WTC11 (cell line): Measurements from ENCODE around the gene RHPN2. TPM values are rescaled to one million over a fixed set of nuclear protein-coding genes. Genes with fewer than 3 reads are reported as not detected.

ENCODE experiments used
- ATAC-seq: fragments of 200-7000 bp; cut with Tn5 transposase; 2 replicates; pipeline ENCODE4 v1.10.0; 2021; ENCODE audit warnings: mild to moderate bottlenecking, moderate library complexity
- CTCF ChIA-PET: fragments of 300-600 bp; sonication (Branson Sonifier 250); formaldehyde crosslinking; loops from one replicate; lab custom pipeline; 2021; ENCODE audit warnings: antibody characterized with exemption; lab: Charles Lee
- POLR2A ChIA-PET: fragments of 350-600 bp; sonication (Branson Sonifier 250); formaldehyde crosslinking; loops from one replicate; lab custom pipeline; 2021; ENCODE audit warnings: antibody characterized with exemption; lab: Charles Lee
- DNase-seq: peaks from one replicate; pipeline ENCODE4 v3.0.0; 2021; ENCODE audit warnings: low spot score
- H3K27ac Mint-ChIP-seq: 2 replicates; pipeline ENCODE4 v1.8.0; 2021; ENCODE audit warnings: mixed read lengths
- H3K27me3 Mint-ChIP-seq: 2 replicates; pipeline ENCODE4 v1.8.0; 2021; ENCODE audit warnings: low read depth, mild to moderate bottlenecking, moderate library complexity, mixed read lengths
- H3K36me3 Mint-ChIP-seq: 2 replicates; pipeline ENCODE4 v1.8.0; 2021; ENCODE audit warnings: mixed read lengths
- H3K4me1 Mint-ChIP-seq: 2 replicates; pipeline ENCODE4 v1.8.0; 2022; ENCODE audit warnings: mixed read lengths
- H3K4me3 Mint-ChIP-seq: 2 replicates; pipeline ENCODE4 v1.8.0; 2021; ENCODE audit warnings: mild to moderate bottlenecking, moderate library complexity, mixed read lengths
- H3K9me3 Mint-ChIP-seq: 2 replicates; pipeline ENCODE4 v1.8.0; 2021; ENCODE audit warnings: mixed read lengths
- ATF1 ChIP-seq: sonication (generic); formaldehyde crosslinking; IDR thresholded peaks from 2 replicates; pipeline ENCODE4 v1.8.1; 2023; ENCODE audit warnings: mild to moderate bottlenecking, moderate library complexity, missing genetic modification reagents
- EMX1 ChIP-seq: fragments of 250-450 bp; sonication (Bioruptor Pico); IDR thresholded peaks from 2 replicates; pipeline ENCODE4 v1.8.0; 2021; ENCODE audit warnings: mild to moderate bottlenecking
- ETV6 ChIP-seq: sonication (generic); formaldehyde crosslinking; IDR thresholded peaks from 2 replicates; pipeline ENCODE4 v1.8.1; 2022; ENCODE audit warnings: mild to moderate bottlenecking, missing genetic modification reagents
- FOXJ3 ChIP-seq: sonication (generic); formaldehyde crosslinking; IDR thresholded peaks from 2 replicates; pipeline ENCODE4 v1.9.0; 2021; ENCODE audit warnings: missing genetic modification reagents, mild to moderate bottlenecking, borderline replicate concordance
- FOXK1 ChIP-seq: sonication (generic); formaldehyde crosslinking; IDR thresholded peaks from 2 replicates; pipeline ENCODE4 v1.8.0; 2022; ENCODE audit warnings: mild to moderate bottlenecking, moderate library complexity, missing genetic modification reagents
- GTF2I ChIP-seq: fragments of 250-450 bp; sonication (Bioruptor Pico); conservative IDR thresholded peaks from 2 replicates; pipeline ENCODE4 v1.4.0; 2021; ENCODE audit warnings: mild to moderate bottlenecking
- JAZF1 ChIP-seq: fragments of 250-450 bp; sonication (Bioruptor Pico); IDR thresholded peaks from 2 replicates; pipeline ENCODE4 v1.9.0; 2021; ENCODE audit warnings: moderate library complexity, mild to moderate bottlenecking, inconsistent platforms
- JUN ChIP-seq: sonication (generic); formaldehyde crosslinking; IDR thresholded peaks from 2 replicates; pipeline ENCODE4 v1.8.0; 2023; ENCODE audit warnings: mild to moderate bottlenecking, missing genetic modification reagents
- NR2C2 ChIP-seq: sonication (generic); formaldehyde crosslinking; IDR thresholded peaks from 2 replicates; pipeline ENCODE4 v1.8.0; 2022; ENCODE audit warnings: mild to moderate bottlenecking, missing genetic modification reagents
- RELA ChIP-seq: sonication (generic); formaldehyde crosslinking; IDR thresholded peaks from 2 replicates; pipeline ENCODE4 v1.8.1; 2022; ENCODE audit warnings: missing genetic modification reagents, mild to moderate bottlenecking, borderline replicate concordance
- SOX15 ChIP-seq: fragments of 250-450 bp; sonication (Bioruptor Pico); IDR thresholded peaks from 2 replicates; pipeline ENCODE4 v1.9.0; 2021; ENCODE audit warnings: mild to moderate bottlenecking
- ZNF138 ChIP-seq: sonication (generic); formaldehyde crosslinking; conservative IDR thresholded peaks from 2 replicates; pipeline ENCODE4 v1.8.1; 2022; ENCODE audit warnings: mild to moderate bottlenecking, moderate library complexity, missing genetic modification reagents
- total RNA-seq: library from RNA; stranded (reverse); gene quantifications from 3 replicates; pipeline ENCODE4 v1.2.3, GENCODE V29; 2021
- TF ChIP-seq, protein P1 (sequence below): sonication (generic); formaldehyde crosslinking; IDR thresholded peaks from 2 replicates; pipeline ENCODE4 v1.8.1; 2022; ENCODE audit warnings: mild to moderate bottlenecking, missing genetic modification reagents, moderate library complexity, borderline replicate concordance
- TF ChIP-seq, protein P2 (sequence below): sonication (generic); formaldehyde crosslinking; IDR thresholded peaks from 2 replicates; pipeline ENCODE4 v1.8.1; 2023; ENCODE audit warnings: mild to moderate bottlenecking, missing genetic modification reagents, moderate library complexity
- TF ChIP-seq, protein P3 (sequence below): sonication (generic); formaldehyde crosslinking; IDR thresholded peaks from 2 replicates; pipeline ENCODE4 v1.8.0; 2022; ENCODE audit warnings: missing genetic modification reagents
- TF ChIP-seq, protein P4 (sequence below): fragments of 250-450 bp; sonication (Bioruptor Pico); IDR thresholded peaks from 2 replicates; pipeline ENCODE4 v1.9.0; 2021; ENCODE audit warnings: mild to moderate bottlenecking
- TF ChIP-seq, protein P5 (sequence below): sonication (generic); formaldehyde crosslinking; IDR thresholded peaks from 2 replicates; pipeline ENCODE4 v1.8.1; 2023; ENCODE audit warnings: mild to moderate bottlenecking, missing genetic modification reagents
- TF ChIP-seq, protein P6 (sequence below): sonication (generic); formaldehyde crosslinking; IDR thresholded peaks from 2 replicates; pipeline ENCODE4 v1.8.1; 2023; ENCODE audit warnings: mild to moderate bottlenecking, moderate library complexity, missing genetic modification reagents
- TF ChIP-seq, protein P7 (sequence below): sonication (generic); formaldehyde crosslinking; IDR thresholded peaks from 2 replicates; pipeline ENCODE4 v1.8.1; 2022; ENCODE audit warnings: missing genetic modification reagents, borderline replicate concordance

The RHPN2 gene
- total RNA-seq, 1 experiment from 2014 or later = 21.1 TPM

DNA sequence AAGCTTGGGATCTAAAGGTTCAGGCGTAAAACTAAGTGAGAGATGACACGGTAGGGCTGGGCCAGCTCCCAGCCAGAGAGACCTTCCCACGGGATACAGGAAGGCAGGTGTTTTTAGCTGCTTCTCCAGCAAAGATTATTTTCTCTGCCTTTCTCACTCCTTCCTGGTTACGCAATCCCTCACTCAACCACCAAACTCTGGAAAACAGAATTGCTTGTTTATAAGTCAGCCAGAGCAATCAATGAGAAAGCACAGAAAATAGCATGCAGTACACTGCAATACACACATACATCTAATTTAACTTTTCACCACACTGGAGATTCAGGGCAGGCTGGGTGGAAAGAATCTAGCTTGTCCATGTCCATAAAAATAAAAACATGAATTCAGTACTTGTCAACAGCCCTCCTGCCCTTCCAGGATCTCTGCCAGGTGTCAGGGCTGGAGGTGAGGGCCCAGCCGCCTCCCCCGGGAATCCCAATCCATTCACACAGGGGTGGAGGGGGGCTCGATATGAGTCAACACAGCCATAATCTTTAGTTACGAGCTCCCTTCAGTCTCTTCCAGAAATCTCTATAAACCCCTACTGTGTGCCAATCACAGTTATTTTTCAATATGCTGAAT is 12.2 kb downstream of the RHPN2 start:
- TF ChIP-seq JAZF1 (CRISPR knock-in tag) (no peak), ETV6 (CRISPR knock-in tag) (no peak), ZNF138 (CRISPR knock-in tag) (no peak), FOXK1 (CRISPR knock-in tag) (no peak), FOXJ3 (CRISPR knock-in tag) (no peak), RELA (CRISPR knock-in tag) (no peak), JUN (CRISPR knock-in tag) (no peak), GTF2I (CRISPR knock-in tag) (no peak), NR2C2 (CRISPR knock-in tag) (no peak), ATF1 (CRISPR knock-in tag) (no peak), SOX15 (CRISPR knock-in tag) (no peak), EMX1 (CRISPR knock-in tag) (no peak)
- TF ChIP-seq, protein P1, sequence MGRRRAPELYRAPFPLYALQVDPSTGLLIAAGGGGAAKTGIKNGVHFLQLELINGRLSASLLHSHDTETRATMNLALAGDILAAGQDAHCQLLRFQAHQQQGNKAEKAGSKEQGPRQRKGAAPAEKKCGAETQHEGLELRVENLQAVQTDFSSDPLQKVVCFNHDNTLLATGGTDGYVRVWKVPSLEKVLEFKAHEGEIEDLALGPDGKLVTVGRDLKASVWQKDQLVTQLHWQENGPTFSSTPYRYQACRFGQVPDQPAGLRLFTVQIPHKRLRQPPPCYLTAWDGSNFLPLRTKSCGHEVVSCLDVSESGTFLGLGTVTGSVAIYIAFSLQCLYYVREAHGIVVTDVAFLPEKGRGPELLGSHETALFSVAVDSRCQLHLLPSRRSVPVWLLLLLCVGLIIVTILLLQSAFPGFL (CRISPR knock-in tag) = no peak
- TF ChIP-seq, protein P2, sequence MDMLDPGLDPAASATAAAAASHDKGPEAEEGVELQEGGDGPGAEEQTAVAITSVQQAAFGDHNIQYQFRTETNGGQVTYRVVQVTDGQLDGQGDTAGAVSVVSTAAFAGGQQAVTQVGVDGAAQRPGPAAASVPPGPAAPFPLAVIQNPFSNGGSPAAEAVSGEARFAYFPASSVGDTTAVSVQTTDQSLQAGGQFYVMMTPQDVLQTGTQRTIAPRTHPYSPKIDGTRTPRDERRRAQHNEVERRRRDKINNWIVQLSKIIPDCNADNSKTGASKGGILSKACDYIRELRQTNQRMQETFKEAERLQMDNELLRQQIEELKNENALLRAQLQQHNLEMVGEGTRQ (CRISPR knock-in tag) = no peak
- TF ChIP-seq, protein P3, sequence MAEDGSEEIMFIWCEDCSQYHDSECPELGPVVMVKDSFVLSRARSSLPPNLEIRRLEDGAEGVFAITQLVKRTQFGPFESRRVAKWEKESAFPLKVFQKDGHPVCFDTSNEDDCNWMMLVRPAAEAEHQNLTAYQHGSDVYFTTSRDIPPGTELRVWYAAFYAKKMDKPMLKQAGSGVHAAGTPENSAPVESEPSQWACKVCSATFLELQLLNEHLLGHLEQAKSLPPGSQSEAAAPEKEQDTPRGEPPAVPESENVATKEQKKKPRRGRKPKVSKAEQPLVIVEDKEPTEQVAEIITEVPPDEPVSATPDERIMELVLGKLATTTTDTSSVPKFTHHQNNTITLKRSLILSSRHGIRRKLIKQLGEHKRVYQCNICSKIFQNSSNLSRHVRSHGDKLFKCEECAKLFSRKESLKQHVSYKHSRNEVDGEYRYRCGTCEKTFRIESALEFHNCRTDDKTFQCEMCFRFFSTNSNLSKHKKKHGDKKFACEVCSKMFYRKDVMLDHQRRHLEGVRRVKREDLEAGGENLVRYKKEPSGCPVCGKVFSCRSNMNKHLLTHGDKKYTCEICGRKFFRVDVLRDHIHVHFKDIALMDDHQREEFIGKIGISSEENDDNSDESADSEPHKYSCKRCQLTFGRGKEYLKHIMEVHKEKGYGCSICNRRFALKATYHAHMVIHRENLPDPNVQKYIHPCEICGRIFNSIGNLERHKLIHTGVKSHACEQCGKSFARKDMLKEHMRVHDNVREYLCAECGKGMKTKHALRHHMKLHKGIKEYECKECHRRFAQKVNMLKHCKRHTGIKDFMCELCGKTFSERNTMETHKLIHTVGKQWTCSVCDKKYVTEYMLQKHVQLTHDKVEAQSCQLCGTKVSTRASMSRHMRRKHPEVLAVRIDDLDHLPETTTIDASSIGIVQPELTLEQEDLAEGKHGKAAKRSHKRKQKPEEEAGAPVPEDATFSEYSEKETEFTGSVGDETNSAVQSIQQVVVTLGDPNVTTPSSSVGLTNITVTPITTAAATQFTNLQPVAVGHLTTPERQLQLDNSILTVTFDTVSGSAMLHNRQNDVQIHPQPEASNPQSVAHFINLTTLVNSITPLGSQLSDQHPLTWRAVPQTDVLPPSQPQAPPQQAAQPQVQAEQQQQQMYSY (CRISPR knock-in tag) = no peak
- TF ChIP-seq, protein P4, sequence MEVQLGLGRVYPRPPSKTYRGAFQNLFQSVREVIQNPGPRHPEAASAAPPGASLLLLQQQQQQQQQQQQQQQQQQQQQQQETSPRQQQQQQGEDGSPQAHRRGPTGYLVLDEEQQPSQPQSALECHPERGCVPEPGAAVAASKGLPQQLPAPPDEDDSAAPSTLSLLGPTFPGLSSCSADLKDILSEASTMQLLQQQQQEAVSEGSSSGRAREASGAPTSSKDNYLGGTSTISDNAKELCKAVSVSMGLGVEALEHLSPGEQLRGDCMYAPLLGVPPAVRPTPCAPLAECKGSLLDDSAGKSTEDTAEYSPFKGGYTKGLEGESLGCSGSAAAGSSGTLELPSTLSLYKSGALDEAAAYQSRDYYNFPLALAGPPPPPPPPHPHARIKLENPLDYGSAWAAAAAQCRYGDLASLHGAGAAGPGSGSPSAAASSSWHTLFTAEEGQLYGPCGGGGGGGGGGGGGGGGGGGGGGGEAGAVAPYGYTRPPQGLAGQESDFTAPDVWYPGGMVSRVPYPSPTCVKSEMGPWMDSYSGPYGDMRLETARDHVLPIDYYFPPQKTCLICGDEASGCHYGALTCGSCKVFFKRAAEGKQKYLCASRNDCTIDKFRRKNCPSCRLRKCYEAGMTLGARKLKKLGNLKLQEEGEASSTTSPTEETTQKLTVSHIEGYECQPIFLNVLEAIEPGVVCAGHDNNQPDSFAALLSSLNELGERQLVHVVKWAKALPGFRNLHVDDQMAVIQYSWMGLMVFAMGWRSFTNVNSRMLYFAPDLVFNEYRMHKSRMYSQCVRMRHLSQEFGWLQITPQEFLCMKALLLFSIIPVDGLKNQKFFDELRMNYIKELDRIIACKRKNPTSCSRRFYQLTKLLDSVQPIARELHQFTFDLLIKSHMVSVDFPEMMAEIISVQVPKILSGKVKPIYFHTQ (CRISPR knock-in tag) = no peak
- TF ChIP-seq, protein P5, sequence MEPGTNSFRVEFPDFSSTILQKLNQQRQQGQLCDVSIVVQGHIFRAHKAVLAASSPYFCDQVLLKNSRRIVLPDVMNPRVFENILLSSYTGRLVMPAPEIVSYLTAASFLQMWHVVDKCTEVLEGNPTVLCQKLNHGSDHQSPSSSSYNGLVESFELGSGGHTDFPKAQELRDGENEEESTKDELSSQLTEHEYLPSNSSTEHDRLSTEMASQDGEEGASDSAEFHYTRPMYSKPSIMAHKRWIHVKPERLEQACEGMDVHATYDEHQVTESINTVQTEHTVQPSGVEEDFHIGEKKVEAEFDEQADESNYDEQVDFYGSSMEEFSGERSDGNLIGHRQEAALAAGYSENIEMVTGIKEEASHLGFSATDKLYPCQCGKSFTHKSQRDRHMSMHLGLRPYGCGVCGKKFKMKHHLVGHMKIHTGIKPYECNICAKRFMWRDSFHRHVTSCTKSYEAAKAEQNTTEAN (CRISPR knock-in tag) = no peak
- TF ChIP-seq, protein P6, sequence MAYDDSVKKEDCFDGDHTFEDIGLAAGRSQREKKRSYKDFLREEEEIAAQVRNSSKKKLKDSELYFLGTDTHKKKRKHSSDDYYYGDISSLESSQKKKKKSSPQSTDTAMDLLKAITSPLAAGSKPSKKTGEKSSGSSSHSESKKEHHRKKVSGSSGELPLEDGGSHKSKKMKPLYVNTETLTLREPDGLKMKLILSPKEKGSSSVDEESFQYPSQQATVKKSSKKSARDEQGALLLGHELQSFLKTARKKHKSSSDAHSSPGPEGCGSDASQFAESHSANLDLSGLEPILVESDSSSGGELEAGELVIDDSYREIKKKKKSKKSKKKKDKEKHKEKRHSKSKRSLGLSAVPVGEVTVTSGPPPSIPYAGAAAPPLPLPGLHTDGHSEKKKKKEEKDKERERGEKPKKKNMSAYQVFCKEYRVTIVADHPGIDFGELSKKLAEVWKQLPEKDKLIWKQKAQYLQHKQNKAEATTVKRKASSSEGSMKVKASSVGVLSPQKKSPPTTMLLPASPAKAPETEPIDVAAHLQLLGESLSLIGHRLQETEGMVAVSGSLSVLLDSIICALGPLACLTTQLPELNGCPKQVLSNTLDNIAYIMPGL (CRISPR knock-in tag) = no peak
- TF ChIP-seq, protein P7, sequence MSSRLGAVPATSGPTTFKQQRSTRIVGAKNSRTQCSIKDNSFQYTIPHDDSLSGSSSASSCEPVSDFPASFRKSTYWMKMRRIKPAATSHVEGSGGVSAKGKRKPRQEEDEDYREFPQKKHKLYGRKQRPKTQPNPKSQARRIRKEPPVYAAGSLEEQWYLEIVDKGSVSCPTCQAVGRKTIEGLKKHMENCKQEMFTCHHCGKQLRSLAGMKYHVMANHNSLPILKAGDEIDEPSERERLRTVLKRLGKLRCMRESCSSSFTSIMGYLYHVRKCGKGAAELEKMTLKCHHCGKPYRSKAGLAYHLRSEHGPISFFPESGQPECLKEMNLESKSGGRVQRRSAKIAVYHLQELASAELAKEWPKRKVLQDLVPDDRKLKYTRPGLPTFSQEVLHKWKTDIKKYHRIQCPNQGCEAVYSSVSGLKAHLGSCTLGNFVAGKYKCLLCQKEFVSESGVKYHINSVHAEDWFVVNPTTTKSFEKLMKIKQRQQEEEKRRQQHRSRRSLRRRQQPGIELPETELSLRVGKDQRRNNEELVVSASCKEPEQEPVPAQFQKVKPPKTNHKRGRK (CRISPR knock-in tag) = no peak
- Mint-ChIP-seq H3K27me3 (no peaks in the 10 kb centered on the region), H3K4me3 (no peak overlapping the region), H3K36me3 (peaks cover 10% of the 10 kb centered on the region), H3K4me1 (peaks cover 16% of the 10 kb centered on the region), H3K9me3 (no peaks in the 10 kb centered on the region), H3K27ac (peak overlapping the region; percentile 75)
- DNase-seq (no peak), ATAC-seq (no peak)
- ChIA-PET CTCF (interaction anchor here (0.7 to 2.2 kb wide), 3 partner anchors 11 to 132 kb away, joined by 3 to 5 read pairs (median 3); no protein-coding TSS in a partner anchor), POLR2A (interaction anchor here (0.5 to 1.3 kb wide), 2 partner anchors 11 to 56 kb away, joined by 3 to 6 read pairs; no protein-coding TSS in a partner anchor)
